Testis (tissue), 3 donors: ENCODE data around the gene TMEM62. TPM values are rescaled to one million over a fixed set of nuclear protein-coding genes. Genes with fewer than 3 reads are reported as not detected.

Source experiments
- DNase-seq: peaks from one replicate; pipeline ENCODE4 v3.0.0-alpha.2; 2019
- H3K27ac ChIP-seq, 2 donors: fragments of 200-600 bp; sonication (generic); one replicate each; pipeline ENCODE4 v1.5.1; 2019
- H3K27me3 ChIP-seq: fragments of 200-600 bp; sonication (generic); one replicate; pipeline ENCODE4 v1.5.1; 2019
- H3K36me3 ChIP-seq: fragments of 200-600 bp; sonication (generic); one replicate; pipeline ENCODE4 v1.5.1; 2017; ENCODE audit warnings: low read depth; ENCODE audit errors: missing control alignments
- H3K4me1 ChIP-seq: fragments of 200-600 bp; sonication (generic); one replicate; pipeline ENCODE4 v1.5.1; 2019
- H3K4me3 ChIP-seq, 2 donors: fragments of 200-600 bp; sonication (generic); one replicate each; pipeline ENCODE4 v1.5.1; 2017 to 2019
- H3K9me3 ChIP-seq: fragments of 200-600 bp; sonication (generic); one replicate; pipeline ENCODE4 v1.5.1; 2017
- CTCF ChIP-seq, 3 experiments: fragments of 450-650 bp in 2 of 3; fragments of 200-600 bp in 1 of 3; sonication (generic) in 1 of 3; IDR thresholded peaks; one replicate each; pipeline ENCODE4 v1.5.1; 2016 to 2019; ENCODE audit warnings: antibody characterized with exemption in 3 of 3, mild to moderate bottlenecking in 2 of 3, moderate library complexity in 1 of 3
- POLR2A ChIP-seq: fragments of 450-650 bp; IDR thresholded peaks from one replicate; pipeline ENCODE4 v1.6.1; 2017; ENCODE audit warnings: antibody characterized with exemption, mild to moderate bottlenecking, moderate library complexity
- WGBS, 2 donors: methylation state at CpG; one replicate each; pipeline ENCODE4 v1.1.5; 2018; 5-methylcytosine and 5-hydroxymethylcytosine counted together
- intact Hi-C: fragments of 100-400 bp; cut with DNase I; formaldehyde crosslinking; loops from one replicate; pipeline ENCODE4 v1.15.1; 2023; ENCODE audit warnings: low total_unique reads
- polyA plus RNA-seq: library from polyadenylated mRNA; stranded (reverse); fragments of 350-450 nt; fragmentation: Illumina TruSeq; extraction: RNeasy Lipid Tissue Mini Kit (QIAGEN cat#74804); gene quantifications from one replicate; pipeline ENCODE4 v1.2.3, GENCODE V29; 2014; ENCODE audit warnings: low read depth, low replicate concordance; ENCODE audit not compliant: insufficient read depth
- total RNA-seq, 2 donors: library from RNA; depleted of rRNA; stranded (reverse); fragments of >200 nt; gene quantifications; one replicate each; pipeline ENCODE4 v1.2.3, GENCODE V29; 2016

TMEM62 gene
- total and polyA plus RNA-seq, 3 donors from 2014 or later: 8.3 to 29.0 (median 22.8) TPM

GRCh38 chr15:43134157-43134635, 810 bp downstream of the TMEM62 start:
- WGBS, 2 donors: 12 to 15% methylated on average over 5 to 12 of the region's 12 CpGs
- Histone ChIP-seq H3K36me3 (no peaks in the 10 kb centered on the region), H3K9me3 (no peaks in the 10 kb centered on the region), H3K4me3 (peak overlapping the region; percentile 87 to 91), H3K4me1 (no peaks in the 10 kb centered on the region), H3K27me3 (no peaks in the 10 kb centered on the region), H3K27ac (peak overlapping the region; percentile 21 to 60)
- intact Hi-C loops: no loop called here
- no peak for DNase-seq
- TF ChIP-seq POLR2A (no peak), CTCF (IDR thresholded peaks at IDR 0.05) (no peak)

- Histone ChIP-seq H3K4me1 (no peaks in the 10 kb centered on the region), H3K27me3 (no peaks in the 10 kb centered on the region), H3K27ac (no peak overlapping the region), H3K9me3 (no peaks in the 10 kb centered on the region), H3K4me3 (no peak overlapping the region), H3K36me3 (no peaks in the 10 kb centered on the region)
- intact Hi-C loops: no loop called here
- 89 to 98% methylated on average over 3 of the region's 3 CpGs for WGBS, 2 donors
- no peak for TF ChIP-seq POLR2A
- TF ChIP-seq CTCF (IDR thresholded peaks at IDR 0.05): no peak
- no peak for DNase-seq
These were observed 2.0 kb downstream of the TMEM62 start for GRCh38 chr15:43135351-43135750.

- H3K9me3 ChIP-seq: no peaks in the 10 kb centered on the region
- intact Hi-C loops: no loop called here
- WGBS, 2 donors: 90 to 96% methylated on average over 4 of the region's 4 CpGs
- no peaks in the 10 kb centered on the region for H3K4me1 ChIP-seq
- DNase-seq: no peak
- TF ChIP-seq POLR2A (no peak), CTCF (IDR thresholded peaks at IDR 0.05) (no peak)
- no peaks in the 10 kb centered on the region for H3K27me3 ChIP-seq
- H3K36me3 ChIP-seq: no peaks in the 10 kb centered on the region
- no peak overlapping the region for H3K4me3 ChIP-seq
- no peak overlapping the region for H3K27ac ChIP-seq
These were observed 10.0 kb downstream of the TMEM62 start for GRCh38 chr15:43143203-43143941.

- no peak for DNase-seq
- Histone ChIP-seq H3K4me1 (no peaks in the 10 kb centered on the region), H3K9me3 (no peaks in the 10 kb centered on the region), H3K27me3 (no peaks in the 10 kb centered on the region), H3K36me3 (no peaks in the 10 kb centered on the region), H3K4me3 (no peak overlapping the region), H3K27ac (no peak overlapping the region)
- intact Hi-C loops: no loop called here
- TF ChIP-seq POLR2A: no peak
- no peak for TF ChIP-seq CTCF (IDR thresholded peaks at IDR 0.05)
These were observed 11.1 kb downstream of the TMEM62 start for GRCh38 chr15:43144512-43144911.

GRCh38 chr15:43146184-43146583, 12.8 kb downstream of the TMEM62 start:
- no peak for TF ChIP-seq CTCF (IDR thresholded peaks at IDR 0.05)
- no peak for TF ChIP-seq POLR2A
- Histone ChIP-seq H3K4me3 (no peak overlapping the region), H3K27ac (no peak overlapping the region), H3K4me1 (no peaks in the 10 kb centered on the region), H3K36me3 (no peaks in the 10 kb centered on the region), H3K9me3 (no peaks in the 10 kb centered on the region), H3K27me3 (no peaks in the 10 kb centered on the region)
- intact Hi-C loops: no loop called here
- WGBS, 2 donors: 89% methylated on average over 5 of the region's 5 CpGs
- no peak for DNase-seq
